ENCODE results near the gene CDC14B. TPM values are rescaled to one million over a fixed set of nuclear protein-coding genes. Genes with fewer than 3 reads are reported as not detected.
A peak's percentile ranks its signal among the peaks of the same experiment; 100 is the strongest.

CDC14B gene
- total and polyA plus RNA-seq, 7 donors, result 0.87 to 10.7 (median 2.6) TPM

DNA sequence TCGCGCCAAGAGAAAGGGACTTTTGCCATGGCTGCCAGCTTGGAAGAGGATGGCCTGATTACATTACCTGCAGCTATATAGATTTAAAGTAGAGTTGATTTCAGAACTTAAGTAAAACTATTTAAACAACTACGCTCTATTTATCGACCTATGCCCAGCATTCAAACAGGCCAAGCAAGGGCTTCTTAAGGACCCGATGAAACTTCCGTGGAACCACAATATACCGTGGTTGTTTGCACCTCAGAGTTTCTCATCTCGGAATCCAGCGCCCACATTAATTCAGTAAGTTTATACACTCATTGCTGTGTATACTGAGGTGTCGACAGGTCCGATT lies 505 bp upstream of the CDC14B start:
- TF ChIP-seq, protein P1, sequence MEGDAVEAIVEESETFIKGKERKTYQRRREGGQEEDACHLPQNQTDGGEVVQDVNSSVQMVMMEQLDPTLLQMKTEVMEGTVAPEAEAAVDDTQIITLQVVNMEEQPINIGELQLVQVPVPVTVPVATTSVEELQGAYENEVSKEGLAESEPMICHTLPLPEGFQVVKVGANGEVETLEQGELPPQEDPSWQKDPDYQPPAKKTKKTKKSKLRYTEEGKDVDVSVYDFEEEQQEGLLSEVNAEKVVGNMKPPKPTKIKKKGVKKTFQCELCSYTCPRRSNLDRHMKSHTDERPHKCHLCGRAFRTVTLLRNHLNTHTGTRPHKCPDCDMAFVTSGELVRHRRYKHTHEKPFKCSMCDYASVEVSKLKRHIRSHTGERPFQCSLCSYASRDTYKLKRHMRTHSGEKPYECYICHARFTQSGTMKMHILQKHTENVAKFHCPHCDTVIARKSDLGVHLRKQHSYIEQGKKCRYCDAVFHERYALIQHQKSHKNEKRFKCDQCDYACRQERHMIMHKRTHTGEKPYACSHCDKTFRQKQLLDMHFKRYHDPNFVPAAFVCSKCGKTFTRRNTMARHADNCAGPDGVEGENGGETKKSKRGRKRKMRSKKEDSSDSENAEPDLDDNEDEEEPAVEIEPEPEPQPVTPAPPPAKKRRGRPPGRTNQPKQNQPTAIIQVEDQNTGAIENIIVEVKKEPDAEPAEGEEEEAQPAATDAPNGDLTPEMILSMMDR (IDR thresholded peaks at IDR 0.05), result no peak
- 63 to 72% (median 63%) methylated on average over 11 of the region's 11 CpGs for WGBS, 3 donors
- peak overlapping the region; percentile 68 for H3K4me3 ChIP-seq
- H3K27me3 ChIP-seq (ENCODE audit: insufficient read depth in 3 of 3, low read length in 2 of 3), result no peaks in the 10 kb centered on the region
- no peak overlapping the region for H3K27ac ChIP-seq
- no peak for ATAC-seq
- H3K36me3 ChIP-seq (ENCODE audit: insufficient read depth in 1 of 2, low read depth in 1 of 2), result no peaks in the 10 kb centered on the region
- no peak for DNase-seq
- H3K9me3 ChIP-seq, result no peaks in the 10 kb centered on the region
- intact Hi-C loops (cut with DNase I), result no loop called here
- no peaks in the 10 kb centered on the region for H3K4me1 ChIP-seq

DNA sequence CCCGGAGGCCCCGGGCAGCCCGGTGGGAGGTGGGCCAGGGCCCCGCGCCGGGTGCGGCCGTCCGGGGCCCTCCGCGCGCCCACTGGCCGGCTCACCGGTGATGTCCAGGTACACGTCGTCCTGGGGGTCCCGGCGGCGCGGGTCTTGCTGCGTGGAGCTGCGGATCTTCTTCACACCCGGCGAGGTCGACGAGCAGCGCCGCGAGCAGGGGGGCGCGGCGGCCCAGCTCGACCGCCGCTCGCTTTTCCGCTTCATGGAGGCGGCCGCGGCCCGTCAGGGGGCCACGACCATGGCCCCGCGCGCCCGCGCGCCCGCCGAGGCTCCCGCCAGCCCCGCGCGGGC lies 548 bp downstream of the CDC14B start:
- H3K36me3 ChIP-seq (ENCODE audit: insufficient read depth in 1 of 2, low read depth in 1 of 2), result no peaks in the 10 kb centered on the region
- no peaks in the 10 kb centered on the region for H3K27me3 ChIP-seq (ENCODE audit: insufficient read depth in 3 of 3, low read length in 2 of 3)
- peak overlapping the region; percentile 94 for H3K27ac ChIP-seq
- peak in 1 of 2 donors; percentile 26 for DNase-seq
- intact Hi-C loops (cut with DNase I), result loop anchor here (2.0 to 5.0 kb wide), 2 partner anchors 28 to 33 kb away; no protein-coding TSS in a partner anchor
- ATAC-seq, result peak in 2 of 4 donors; percentile 20 to 25
- H3K4me1 ChIP-seq, result no peaks in the 10 kb centered on the region
- TF ChIP-seq, protein P1 (IDR thresholded peaks at IDR 0.05), result no peak
- WGBS, 3 donors, result 0 to 1% (median 1%) methylated on average over 16 to 54 of the region's 54 CpGs
- H3K9me3 ChIP-seq, result no peaks in the 10 kb centered on the region
- H3K4me3 ChIP-seq, result peak overlapping the region; percentile 83

DNA sequence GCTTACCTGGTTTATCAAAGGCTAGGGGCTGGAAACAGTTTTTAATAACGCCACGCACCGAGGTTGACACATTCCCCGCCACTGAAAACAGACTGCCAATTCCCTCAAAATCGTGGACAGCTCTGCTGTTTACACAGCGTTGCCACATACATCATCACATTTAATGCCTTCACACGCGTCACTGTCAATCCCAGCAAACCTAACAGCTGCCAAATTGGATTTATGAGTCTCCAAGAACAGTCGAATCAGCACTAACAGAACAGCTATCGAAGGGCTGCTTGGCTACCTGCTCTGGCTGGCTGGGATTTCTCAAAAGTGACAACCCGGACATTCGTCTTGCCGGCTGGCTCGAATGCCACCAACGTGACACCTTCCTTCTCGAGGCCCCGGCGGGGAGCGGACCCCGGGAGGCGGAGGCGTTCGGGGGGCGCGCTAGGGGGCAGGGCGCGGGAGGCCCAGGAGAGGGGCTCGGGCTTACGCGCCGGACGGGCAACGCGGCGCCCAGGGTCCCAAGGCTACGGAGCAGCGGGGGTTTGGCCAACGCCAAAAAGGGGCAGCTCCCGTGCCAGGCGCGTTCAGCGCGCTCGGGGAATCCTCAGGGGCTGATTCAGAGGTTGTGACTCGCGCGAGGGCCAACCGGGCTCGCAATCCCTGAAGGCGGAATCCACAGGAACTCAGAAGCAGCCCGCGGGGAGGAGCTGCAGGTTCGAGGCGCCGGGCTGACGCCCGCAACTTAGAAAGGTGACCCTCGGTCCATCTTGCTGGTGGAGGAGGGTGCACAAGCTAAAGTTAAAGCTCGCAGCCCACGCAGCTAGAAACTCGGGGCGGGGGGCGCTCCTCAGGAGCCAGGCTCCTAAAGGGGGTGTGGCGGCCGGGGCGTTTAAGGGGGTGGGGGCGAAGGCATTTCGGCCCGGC lies 1.2 kb downstream of the CDC14B start:
- ATAC-seq (peak; percentile 81 to 91 (median 89)), DNase-seq (peak; percentile 74 to 76)
- intact Hi-C loops (cut with DNase I), result loop anchor here (2.0 to 5.0 kb wide), 2 partner anchors 28 to 34 kb away; no protein-coding TSS in a partner anchor
- Histone ChIP-seq H3K4me3 (peak overlapping the region; percentile 83), H3K27ac (peak overlapping the region; percentile 94), H3K36me3 (ENCODE audit: insufficient read depth in 1 of 2, low read depth in 1 of 2) (no peaks in the 10 kb centered on the region), H3K27me3 (ENCODE audit: insufficient read depth in 3 of 3, low read length in 2 of 3) (no peaks in the 10 kb centered on the region), H3K4me1 (no peaks in the 10 kb centered on the region), H3K9me3 (no peaks in the 10 kb centered on the region)
- TF ChIP-seq, protein P1 (IDR thresholded peaks at IDR 0.05), result no peak
- WGBS, 3 donors, result 3 to 5% (median 4%) methylated on average over 53 to 69 of the region's 69 CpGs

DNA sequence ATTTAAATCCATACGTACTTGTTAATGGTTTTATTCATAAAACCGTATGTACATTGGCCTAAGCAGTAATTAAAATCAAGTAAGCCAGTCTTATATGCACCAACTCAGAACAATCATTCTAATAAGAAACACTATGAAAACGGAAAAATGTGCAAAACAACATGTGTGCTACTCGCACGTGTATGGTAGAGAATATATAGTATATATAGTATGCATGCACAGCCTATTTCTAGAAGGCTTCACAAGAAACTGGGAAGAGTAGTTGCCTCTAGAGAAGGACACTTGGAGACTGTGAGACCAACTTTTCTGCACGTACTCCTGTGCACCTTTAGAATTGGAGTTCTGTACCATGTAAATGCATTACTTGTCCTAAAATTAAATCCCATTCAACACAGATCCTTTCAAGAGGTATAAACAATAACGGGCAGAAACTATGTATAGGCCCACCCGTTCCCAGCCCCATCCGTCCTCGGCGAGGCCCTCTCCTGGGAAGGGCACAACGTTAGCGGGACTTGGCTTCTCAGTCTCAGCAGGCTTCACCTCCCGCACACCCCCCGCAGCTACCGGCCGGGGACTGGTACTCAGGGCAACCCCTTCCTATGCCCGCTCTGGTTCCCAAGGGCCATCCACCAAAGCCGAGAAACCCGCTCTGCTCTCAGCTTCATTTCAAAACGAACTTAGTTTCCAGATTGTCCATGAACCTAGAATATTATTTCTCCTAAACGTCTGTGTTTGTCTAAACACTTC lies 2.0 kb downstream of the CDC14B start:
- TF ChIP-seq, protein P1 (IDR thresholded peaks at IDR 0.05), result no peak
- 53 to 58% (median 57%) methylated on average over 22 of the region's 22 CpGs for WGBS, 3 donors
- no peak for DNase-seq
- peak overlapping the region; percentile 94 for H3K27ac ChIP-seq
- peak overlapping the region; percentile 83 for H3K4me3 ChIP-seq
- peaks cover 8% of the 10 kb centered on the region for H3K4me1 ChIP-seq
- H3K36me3 ChIP-seq (ENCODE audit: insufficient read depth in 1 of 2, low read depth in 1 of 2), result no peaks in the 10 kb centered on the region
- intact Hi-C loops (cut with DNase I), result loop anchor here (2.0 to 5.0 kb wide), 2 partner anchors 29 to 35 kb away; no protein-coding TSS in a partner anchor
- H3K9me3 ChIP-seq, result no peaks in the 10 kb centered on the region
- no peaks in the 10 kb centered on the region for H3K27me3 ChIP-seq (ENCODE audit: insufficient read depth in 3 of 3, low read length in 2 of 3)
- peak in 3 of 4 donors; percentile 25 to 36 (median 28) for ATAC-seq
